Adipose tissue (tissue), 3 donors: ENCODE results near the gene SMARCD1. TPM values are rescaled to one million over a fixed set of nuclear protein-coding genes. Genes with fewer than 3 reads are reported as not detected.

Experiments used
- H3K27ac ChIP-seq: one replicate; pipeline ENCODE4 v1.5.1; 2013; ENCODE audit warnings: low read depth, low read length
- WGBS, 3 donors: extraction: QIAGEN DNeasy Blood & Tissue Kit; methylation state at CpG; one replicate each; pipeline ENCODE4 v1.1.7; 2013; 5-methylcytosine and 5-hydroxymethylcytosine counted together
- polyA plus RNA-seq, 3 donors: library from polyadenylated mRNA; stranded (reverse); fragments of 200-250 nt; gene quantifications; one replicate each; pipeline ENCODE4 v1.2.3, GENCODE V29; 2013
- donor health status: healthy with polysubstance abuse.
- donor health status: Bipolar disorder and iron deficiency.
- donor health status: healthy.

SMARCD1 gene
- polyA plus RNA-seq, 3 donors: 15.8 to 38.4 (median 17.9) TPM

DNA sequence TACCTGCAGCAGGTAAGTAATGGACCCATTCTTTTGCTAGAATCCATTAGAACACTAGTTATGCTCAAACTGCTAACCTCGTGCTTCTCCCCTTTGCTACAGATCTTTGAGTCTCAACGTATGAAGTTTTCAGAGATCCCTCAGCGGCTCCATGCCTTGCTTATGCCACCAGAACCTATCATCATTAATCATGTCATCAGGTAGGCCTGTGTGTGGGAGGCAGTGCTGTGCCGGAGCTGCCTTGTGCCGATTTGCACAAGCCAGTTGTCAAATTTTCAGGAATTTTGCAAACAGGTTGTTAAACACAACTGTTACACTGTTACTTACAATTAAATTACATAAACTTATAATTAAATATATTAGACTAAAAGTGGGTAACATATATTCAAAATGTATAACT, 5.2 kb downstream of the SMARCD1 start:
- H3K27ac ChIP-seq: no peak overlapping the region
- 84 to 93% (median 89%) methylated on average over 5 of the region's 5 CpGs for WGBS, 3 donors

DNA sequence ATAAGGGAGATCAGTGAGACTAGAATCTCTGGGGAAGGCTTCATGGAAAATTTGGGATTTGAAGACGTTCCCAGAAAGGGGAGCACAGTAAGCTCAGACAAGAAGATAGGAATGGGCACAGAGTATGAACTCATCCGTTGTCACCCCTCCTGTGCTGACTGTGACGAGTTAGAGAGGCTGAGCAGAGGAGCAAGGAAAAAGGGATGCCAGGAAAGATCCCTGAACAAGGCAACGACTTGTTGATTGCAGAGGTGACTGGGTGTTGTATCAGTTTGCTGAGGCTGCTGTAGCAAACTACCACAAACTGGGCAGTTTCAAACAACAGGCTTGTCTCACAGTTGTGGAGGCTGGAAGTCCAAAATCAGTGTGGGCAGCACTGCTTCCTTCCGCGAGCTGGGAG, 12.8 kb downstream of the SMARCD1 start:
- 87 to 90% (median 88%) methylated on average over 6 of the region's 6 CpGs for WGBS, 3 donors
- H3K27ac ChIP-seq: no peak overlapping the region

DNA sequence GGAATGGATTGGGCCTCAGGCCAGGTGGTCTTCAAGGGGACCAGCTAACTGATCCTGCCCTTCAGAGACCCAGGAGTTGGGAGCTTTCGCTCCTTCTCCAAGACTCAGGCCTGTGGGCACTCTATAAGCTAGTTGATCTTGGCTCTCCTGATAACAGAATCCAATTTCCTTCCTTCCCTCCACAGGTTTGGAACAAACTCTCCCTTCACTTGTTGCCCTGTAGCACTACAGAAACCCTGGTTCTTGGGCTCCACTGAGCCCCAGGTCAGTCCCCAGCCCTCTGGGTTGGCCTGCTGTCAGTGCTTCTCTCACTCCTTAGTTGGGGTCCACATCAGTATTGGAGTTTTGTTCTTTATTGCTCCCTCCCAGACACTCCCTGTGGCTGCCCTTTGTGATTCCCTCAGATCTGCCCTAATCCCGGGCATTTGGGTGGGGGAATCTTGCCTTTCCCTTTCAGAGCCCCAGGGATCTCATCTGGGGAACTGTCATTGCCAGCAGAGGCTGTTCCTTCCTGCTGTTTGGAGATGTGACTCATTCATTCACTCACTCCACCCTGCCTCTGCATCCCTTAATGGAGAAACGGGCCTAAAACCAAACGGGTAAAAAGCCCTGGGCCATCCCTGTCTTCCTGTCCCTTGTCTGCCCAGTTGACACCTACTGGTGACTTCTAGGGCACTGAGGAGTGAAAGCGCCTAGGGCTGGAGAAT, 14.3 kb downstream of the SMARCD1 start:
- WGBS, 3 donors: 67 to 87% (median 69%) methylated on average over 5 of the region's 5 CpGs
- H3K27ac ChIP-seq: no peak overlapping the region

DNA sequence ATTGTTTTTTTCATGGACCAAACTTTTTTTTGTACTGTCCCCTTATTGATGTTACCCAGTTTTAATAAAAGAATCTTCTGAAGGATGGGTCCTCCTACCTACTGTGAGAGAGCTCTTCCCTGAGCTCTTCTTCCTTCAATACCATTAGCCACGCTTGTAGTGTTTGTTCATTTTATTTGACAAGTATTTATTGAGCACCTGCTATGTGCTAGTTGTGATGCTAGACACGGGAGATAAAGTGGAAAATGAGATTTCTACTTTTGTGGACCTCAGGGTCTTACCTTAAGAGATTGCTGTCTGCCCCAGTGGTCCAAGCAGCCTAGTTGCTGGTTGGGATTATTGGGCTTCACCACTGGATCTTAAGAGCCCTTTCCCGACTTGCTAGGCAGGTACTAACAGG, 15.4 kb downstream of the SMARCD1 start:
- no peak overlapping the region for H3K27ac ChIP-seq
- WGBS, 3 donors: 83 to 91% (median 87%) methylated on average over 3 of the region's 3 CpGs

DNA sequence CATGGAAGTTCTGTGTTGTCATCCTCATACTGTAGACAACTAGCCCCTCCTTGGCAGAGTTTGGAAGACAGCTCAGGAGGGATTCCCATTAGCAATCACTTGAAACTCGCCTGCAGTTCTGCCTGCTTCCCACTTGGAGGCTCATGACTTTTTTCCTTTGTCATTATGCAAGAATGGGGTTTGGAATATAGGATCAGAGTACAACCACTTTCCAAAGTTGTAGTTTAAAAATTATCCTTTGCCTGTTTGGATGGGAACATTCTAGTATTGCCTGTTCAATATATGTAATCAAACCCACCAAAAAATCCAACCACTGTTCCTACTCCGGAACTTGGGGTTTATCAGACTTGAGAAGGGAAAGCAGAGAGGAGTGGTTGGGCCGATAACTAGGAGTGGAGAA, 16.5 kb downstream of the SMARCD1 start:
- H3K27ac ChIP-seq: no peak overlapping the region
- WGBS, 3 donors: 68 to 81% (median 80%) methylated on average over 3 of the region's 3 CpGs

DNA sequence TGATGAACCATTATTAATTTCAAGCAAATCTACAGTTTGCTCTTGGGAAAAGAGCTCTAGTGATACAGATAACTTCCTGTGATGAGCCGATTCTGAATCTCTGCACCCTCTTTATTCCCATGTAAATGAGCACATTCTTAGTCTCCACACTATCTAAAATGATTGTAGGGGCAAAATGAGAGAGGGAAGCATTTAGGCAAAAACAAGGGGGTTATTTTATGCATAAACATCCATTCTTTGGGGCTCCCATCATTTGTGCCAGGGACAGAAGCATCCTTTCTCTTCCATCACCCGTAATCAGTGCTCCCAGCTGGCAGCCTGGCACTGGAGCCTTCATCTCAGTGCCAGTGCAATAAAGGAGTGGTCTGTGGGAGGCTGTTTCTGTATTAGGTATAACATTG, 17.0 kb downstream of the SMARCD1 start:
- 75 to 81% (median 76%) methylated on average over 2 of the region's 2 CpGs for WGBS, 3 donors
- H3K27ac ChIP-seq: no peak overlapping the region

DNA sequence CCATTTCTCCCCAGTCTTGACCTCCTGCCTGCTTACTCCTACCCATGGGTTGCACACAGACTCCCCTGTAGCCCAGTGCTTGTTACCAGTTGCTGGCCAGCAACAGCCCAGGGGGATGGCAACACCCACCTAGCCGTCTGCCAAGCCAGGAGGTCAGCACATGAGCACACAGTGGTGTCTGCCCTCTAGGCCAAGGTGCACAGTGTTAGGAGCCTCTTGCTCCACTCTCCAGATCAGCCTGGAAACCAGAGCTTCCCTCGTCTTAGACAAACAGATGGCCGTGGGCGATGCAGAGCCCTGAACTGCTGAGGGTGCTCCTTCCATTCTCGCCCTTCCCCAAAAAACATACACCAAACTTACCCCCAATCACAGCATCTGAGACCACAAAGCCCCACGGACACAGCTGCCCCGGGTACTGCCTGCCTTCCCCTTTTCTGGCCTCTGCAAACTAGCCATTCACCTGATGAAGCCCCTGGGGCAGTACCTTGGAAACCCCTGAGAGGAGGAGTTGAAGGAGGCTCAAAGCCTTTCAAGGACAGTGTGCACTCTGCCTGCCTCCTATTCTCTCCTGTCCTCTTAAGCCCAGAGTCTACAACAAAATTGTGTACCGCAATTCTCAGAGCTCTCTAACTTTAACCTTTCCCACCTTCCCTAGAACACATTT, 17.6 kb downstream of the SMARCD1 start:
- H3K27ac ChIP-seq: no peak overlapping the region
- WGBS, 3 donors: 72 to 76% (median 72%) methylated on average over 8 of the region's 8 CpGs

DNA sequence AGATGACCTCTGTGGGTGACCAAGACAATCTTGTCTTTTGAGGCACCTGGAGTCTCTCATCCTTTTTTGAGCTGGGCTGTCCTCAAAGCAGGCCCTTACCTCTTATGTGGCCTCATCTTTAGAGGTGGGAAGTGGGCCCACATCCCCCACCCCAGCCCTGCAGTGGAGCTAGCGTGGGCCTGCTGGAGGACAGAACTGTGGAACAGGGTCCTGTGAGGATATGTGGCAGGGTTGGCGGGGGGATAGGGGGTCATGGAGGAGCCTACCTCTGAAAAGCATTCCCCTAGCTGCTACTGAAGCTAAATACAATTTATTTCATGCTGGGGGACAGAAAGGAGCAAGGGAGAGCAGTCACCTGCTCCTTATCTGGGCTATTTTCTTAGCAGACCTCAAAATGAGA, 18.2 kb downstream of the SMARCD1 start:
- 84 to 96% (median 88%) methylated on average over 2 of the region's 2 CpGs for WGBS, 3 donors
- no peak overlapping the region for H3K27ac ChIP-seq

DNA sequence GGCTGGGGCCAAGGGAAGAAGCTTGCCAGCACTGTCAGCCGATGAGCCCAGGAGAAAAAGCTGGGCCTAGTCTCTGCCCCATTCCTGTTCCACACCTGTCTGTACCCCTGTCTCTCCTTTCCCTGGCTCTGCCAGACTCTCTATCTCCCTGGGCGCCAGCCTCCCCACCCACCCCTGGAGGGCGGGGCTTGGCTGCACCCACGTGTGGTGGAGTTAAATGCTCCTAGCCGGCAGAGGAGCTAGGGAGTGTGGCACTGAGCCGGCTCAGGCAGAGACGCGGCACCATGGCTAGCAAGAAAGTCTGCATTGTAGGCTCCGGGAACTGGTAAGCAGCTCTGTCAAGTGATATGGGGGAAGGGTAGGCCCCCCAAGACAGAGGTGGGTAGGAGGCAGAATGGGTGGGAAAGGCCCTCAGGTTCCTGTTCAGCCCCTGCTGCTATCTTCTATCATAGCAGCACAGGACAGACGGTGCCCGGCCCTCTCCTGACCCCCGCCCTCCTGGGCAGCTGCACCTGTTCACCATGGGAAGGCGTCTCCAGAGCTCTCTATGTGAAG, 18.7 kb downstream of the SMARCD1 start, which contains the start of gene GPD1:
Gene GPD1, plus strand, starts transcription at position 242 of the 555 bp plus-strand sequence. Its CDS starts 43 bp downstream, at position 285.
- WGBS, 3 donors: 11 to 38% (median 37%) methylated on average over 13 of the region's 13 CpGs
- H3K27ac ChIP-seq: no peak within 1 kb of the TSS

DNA sequence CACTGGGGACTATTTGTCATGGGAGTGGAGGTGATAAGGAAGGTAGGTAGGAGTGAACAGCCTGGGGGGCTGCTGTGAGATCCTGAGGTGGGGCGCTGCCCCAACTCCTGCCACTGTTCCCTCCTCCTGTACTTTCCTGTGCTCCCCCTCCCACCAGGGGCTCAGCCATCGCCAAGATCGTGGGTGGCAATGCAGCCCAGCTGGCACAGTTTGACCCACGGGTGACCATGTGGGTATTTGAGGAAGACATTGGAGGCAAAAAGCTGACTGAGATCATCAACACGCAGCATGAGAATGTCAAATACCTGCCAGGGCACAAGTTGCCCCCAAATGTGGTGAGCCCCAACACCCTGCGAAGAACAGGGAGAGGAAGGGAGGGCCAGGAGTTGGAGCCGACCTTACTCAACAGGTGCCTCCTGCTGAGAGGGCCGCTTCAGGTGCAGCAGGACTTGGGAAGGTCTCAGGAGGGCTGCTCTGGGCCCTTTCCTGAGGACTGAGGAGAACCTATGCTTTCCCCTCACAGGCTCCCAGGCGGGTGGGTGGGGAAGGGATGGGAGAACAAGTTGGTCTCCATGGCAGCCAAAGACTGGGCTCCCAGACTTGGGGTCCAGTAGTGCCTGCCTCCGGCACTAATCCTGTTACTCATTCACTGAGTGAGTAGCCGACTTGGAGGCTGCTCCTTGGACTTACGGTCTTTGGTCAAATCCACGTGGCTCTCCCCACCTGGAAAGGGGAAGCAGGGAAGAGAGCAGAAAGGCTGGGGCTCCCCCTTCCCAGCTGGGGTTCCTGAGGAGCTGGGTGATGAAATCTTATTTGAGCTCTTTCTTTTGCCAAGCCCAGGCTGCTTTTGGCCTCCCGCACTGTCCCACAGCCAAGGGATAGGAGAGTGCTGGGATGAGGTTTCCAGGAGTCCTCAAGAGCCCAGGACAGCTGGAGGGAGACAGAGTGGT, 19.6 kb downstream of the SMARCD1 start:
- WGBS, 3 donors: 57 to 81% (median 80%) methylated on average over 14 of the region's 14 CpGs
- no peak overlapping the region for H3K27ac ChIP-seq

DNA sequence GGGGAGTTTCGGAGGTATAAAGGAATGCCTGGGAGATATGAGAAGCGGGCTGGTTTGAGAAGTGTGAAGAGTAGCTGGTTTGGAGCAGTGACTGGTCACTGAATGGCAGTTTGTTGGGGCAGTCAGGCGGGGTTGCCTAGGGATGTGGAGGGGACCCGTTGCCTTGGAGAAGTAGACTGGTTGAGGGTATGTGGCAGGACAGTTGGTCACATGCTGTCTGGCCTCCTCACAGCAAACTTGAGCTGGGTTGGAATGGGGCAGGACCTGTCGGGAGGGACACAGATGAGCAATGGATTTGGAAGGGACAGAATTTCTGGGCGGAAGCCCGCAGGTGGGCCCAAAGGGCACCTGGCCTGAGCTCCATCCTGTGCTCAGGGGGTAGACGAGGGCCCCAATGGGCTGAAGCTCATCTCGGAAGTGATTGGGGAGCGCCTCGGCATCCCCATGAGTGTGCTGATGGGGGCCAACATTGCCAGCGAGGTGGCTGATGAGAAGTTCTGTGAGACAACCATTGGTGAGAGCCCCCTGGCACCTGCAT, 20.8 kb downstream of the SMARCD1 start:
- no peak overlapping the region for H3K27ac ChIP-seq
- 83 to 98% (median 90%) methylated on average over 12 of the region's 12 CpGs for WGBS, 3 donors

DNA sequence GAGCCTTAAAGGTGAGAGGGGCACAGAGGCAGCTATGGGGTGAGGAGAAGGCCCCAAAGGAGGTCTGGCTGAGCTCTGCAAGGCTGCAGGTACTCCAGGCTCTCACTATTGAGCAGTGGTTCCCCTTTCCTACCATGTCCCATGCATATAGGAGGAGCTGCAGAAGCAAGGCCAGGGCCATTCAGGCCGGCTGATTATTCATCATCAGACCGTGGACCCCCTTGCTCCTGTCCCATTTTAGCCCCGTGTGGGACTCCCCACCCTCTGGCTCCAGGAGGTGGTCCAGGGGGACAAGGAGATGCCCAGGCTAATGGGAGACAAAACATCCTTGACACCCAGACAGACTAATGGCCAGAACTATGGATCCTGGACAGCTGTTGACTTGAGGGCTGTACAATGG, 21.8 kb downstream of the SMARCD1 start:
- no peak overlapping the region for H3K27ac ChIP-seq
- 64 to 73% (median 66%) methylated on average over 3 of the region's 3 CpGs for WGBS, 3 donors

DNA sequence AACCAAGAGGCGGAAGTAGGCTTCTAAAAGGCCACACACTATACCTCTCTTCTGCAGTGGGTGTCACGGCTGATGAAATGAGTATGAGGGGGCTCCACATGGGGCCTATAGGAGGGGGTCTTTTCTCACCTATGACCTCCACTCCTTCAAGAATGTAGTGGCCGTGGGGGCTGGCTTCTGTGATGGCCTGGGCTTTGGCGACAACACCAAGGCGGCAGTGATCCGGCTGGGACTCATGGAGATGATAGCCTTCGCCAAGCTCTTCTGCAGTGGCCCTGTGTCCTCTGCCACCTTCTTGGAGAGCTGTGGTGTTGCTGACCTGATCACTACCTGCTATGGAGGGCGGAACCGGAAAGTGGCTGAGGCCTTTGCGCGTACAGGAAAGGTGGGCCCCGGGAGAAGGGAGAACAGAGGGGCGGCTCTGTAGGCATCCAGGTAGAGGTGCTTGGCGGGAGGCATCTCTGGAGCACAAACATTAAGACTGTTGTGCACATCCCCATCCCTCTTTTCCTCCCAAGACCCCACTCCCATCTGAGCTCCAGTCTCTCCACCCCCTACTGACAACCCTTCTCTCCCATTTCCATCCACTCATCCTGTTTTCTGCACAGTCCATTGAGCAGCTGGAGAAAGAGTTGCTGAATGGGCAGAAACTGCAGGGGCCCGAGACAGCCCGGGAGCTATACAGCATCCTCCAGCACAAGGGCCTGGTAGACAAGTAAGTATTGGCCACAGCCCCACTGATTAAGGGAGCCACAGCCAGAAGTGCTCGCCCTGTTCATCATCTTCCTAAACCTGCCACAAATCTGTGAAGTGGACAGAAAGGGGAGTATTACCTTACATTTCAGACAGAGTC, 22.5 kb downstream of the SMARCD1 start:
- 90 to 93% (median 93%) methylated on average over 16 to 17 of the region's 17 CpGs for WGBS, 3 donors

DNA sequence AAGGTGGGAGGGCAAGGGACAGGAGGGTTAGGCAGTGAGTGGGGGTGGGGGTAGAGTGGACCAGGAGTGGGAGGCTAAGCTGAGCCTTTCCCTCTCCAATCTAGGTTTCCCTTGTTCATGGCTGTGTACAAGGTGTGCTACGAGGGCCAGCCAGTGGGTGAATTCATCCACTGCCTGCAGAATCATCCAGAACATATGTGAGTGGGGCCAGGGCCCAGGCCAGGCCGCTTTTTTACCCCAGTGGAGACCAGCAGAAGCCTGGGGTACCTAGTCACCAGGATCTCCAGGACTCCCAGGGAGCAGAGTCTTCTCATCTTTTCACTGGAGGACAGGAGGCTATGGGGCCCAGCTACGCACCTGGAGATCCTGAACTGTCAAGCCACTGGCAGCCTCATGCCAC, 24.2 kb downstream of the SMARCD1 start:
- no peak overlapping the region for H3K27ac ChIP-seq
- 79 to 95% (median 92%) methylated on average over 3 of the region's 3 CpGs for WGBS, 3 donors

More for the DNA sequence above, 22.5 kb downstream of the SMARCD1 start:
- no peak overlapping the region for H3K27ac ChIP-seq

DNA sequence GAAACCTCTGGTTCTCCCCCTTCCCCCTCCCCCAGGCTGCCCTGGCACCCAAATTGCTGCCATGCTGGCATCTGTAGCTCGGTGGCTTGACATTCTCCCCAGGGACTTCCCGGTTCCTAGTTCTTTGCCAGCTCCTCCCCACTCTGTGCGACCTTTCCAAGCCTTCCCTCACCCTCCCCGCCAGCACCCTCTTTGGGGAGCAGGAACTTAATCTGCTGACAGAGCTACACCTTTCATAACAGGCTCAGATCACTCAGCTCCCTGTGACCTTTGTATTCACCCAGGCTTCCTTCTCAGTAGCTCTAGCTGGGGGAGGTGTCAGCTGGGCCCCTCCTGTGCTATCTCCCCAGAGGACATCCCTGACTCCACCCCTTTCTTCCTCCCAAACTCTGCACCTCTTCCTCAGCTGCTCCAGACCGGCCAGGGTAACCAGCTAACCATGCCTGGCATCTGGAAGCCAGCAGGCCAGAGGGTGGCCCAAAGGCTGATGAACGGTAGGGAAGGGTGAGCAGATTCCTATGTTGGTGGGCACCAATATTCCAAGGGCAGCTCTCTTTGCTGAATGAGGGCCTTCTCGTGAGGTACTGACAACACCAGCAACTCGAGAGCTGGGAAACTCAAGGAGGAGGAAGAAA, 25.1 kb downstream of the SMARCD1 start:
- 31 to 53% (median 47%) methylated on average over 8 of the region's 8 CpGs for WGBS, 3 donors
- H3K27ac ChIP-seq: no peak overlapping the region

DNA sequence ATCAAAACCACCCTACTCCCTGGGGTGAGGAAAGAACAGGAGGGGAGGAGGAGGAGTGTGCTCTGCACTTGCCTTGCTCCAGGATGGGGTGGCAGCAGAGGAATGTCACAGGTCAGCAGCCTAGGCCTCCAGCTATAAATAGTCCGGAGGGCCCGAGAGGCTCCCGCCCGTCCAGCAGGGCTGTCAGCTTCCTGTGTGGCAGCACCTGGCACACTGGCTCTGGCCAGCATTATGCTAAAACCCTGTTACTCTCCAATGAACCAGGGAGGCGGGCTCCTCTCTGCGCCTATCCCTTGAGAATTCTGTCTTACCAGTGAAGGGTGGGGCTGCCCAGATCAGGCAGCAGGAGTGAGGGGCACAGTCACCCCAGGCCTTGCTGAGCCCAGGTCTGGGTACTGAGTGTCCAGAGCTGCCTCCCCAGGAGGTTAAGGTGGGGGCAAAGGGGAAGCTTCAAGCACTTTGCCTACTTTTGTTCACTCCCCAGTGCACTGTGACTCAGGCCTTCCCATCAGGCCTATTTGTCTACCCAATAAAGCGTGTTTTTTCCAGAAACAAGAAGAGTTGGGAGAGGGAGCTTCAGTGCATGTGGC, 25.7 kb downstream of the SMARCD1 start:
- H3K27ac ChIP-seq: no peak overlapping the region
- WGBS, 3 donors: 26 to 37% (median 33%) methylated on average over 7 of the region's 7 CpGs

DNA sequence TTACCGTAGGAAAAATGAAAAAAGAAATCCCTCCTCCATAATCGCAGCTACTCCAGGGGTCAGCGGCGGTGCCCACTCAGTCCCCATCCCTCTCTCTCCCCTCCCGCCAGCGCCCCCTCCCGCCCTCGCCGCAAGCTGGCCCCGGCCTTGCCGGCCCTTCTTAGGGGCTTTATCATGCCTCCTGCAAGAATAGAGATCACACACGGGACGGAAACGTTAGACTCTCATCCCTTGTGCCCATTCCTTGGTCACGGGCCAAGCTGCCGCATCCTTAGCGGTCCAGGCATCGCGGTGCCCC, 26.2 kb downstream of the SMARCD1 start:
- WGBS, 3 donors: 11 to 13% (median 11%) methylated on average over 17 to 19 of the region's 19 CpGs
- H3K27ac ChIP-seq: no peak overlapping the region
